ENCODE data around the gene HNRNPDL.
A peak's percentile ranks its signal among the peaks of the same experiment; 100 is the strongest.

HNRNPDL gene

DNA sequence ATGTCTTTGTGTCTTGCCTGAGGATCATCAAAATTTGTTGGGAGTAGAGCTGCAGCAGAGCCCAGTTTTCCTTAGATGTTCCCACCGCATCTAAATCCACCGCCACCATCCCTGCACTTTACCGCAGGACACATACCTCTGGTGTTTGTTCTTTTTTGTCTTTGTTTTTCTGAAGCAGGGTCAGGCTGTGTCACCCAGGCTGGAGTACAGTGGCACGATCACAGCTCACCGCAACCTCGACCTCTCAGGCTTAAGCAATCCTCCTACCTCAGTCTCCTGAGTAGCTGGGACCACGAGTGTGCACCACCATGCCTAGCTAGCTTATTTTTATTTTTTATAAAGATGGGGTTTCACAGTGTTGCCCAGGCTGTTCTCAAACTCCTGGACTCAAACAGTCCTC is 4.7 kb upstream of the HNRNPDL start:
- no peak for DNase-seq (ENCODE audit: low spot score)
- peak overlapping the region; percentile 17; the same call in 1 of the 2 replicates for H3K27ac ChIP-seq
- POLR2A ChIA-PET (ENCODE audit: low non-redundant PET), result no interaction called here
- TF ChIP-seq, protein P1, sequence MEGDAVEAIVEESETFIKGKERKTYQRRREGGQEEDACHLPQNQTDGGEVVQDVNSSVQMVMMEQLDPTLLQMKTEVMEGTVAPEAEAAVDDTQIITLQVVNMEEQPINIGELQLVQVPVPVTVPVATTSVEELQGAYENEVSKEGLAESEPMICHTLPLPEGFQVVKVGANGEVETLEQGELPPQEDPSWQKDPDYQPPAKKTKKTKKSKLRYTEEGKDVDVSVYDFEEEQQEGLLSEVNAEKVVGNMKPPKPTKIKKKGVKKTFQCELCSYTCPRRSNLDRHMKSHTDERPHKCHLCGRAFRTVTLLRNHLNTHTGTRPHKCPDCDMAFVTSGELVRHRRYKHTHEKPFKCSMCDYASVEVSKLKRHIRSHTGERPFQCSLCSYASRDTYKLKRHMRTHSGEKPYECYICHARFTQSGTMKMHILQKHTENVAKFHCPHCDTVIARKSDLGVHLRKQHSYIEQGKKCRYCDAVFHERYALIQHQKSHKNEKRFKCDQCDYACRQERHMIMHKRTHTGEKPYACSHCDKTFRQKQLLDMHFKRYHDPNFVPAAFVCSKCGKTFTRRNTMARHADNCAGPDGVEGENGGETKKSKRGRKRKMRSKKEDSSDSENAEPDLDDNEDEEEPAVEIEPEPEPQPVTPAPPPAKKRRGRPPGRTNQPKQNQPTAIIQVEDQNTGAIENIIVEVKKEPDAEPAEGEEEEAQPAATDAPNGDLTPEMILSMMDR (conservative IDR thresholded peaks at IDR 0.05; ENCODE audit: low read depth), result no peak
- CTCF ChIA-PET, result interaction anchor here (0.7 kb wide), 2 partner anchors 9 to 74 kb away, joined by 3 to 4 read pairs; no protein-coding TSS in a partner anchor

- no peak for DNase-seq (ENCODE audit: low spot score)
- no peak overlapping the region for H3K27ac ChIP-seq
- POLR2A ChIA-PET (ENCODE audit: low non-redundant PET), result no interaction called here
- CTCF ChIA-PET, result interaction anchor here (0.6 kb wide), 1 partner anchor 394 kb away, joined by 3 read pairs; no protein-coding TSS in a partner anchor
- TF ChIP-seq, protein P1 (conservative IDR thresholded peaks at IDR 0.05; ENCODE audit: low read depth), result no peak
These were observed 3.5 kb upstream of the HNRNPDL start for GRCh38 chr4:82433791-82434190.

GRCh38 chr4:82432596-82432995 is 2.3 kb upstream of the HNRNPDL start:
- CTCF ChIA-PET, result no interaction called here
- POLR2A ChIA-PET (ENCODE audit: low non-redundant PET), result no interaction called here
- H3K27ac ChIP-seq, result peak overlapping the region; percentile 37

DNA sequence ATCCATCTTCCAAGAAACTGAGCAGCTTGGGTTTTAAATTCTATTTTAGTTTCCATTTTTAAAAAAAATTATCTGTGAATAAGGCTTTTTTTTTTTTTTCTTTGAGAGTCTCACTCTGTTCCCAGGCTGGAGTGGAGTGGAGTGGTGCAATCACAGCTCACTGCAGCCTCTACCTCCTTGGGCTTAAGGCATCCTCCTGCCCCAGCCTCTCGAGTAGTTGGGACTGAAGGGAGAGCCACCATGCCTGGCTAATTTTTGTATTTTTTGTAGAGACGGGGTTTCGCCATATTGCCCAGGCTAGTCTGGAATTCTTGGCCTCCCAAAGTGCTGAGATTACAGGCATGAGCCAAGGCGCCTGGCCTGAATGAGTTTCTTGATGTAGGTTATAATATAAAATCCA is 1.6 kb upstream of the HNRNPDL start:
- POLR2A ChIA-PET (ENCODE audit: low non-redundant PET), result no interaction called here
- DNase-seq (ENCODE audit: low spot score), result no peak
- peak overlapping the region; percentile 37; the same call in 1 of the 2 replicates for H3K27ac ChIP-seq
- TF ChIP-seq, protein P1 (conservative IDR thresholded peaks at IDR 0.05; ENCODE audit: low read depth), result no peak
- CTCF ChIA-PET, result interaction anchor here (0.5 to 0.6 kb wide), 2 partner anchors 32 to 69 kb away, joined by 3 to 4 read pairs; no protein-coding TSS in a partner anchor

More at GRCh38 chr4:82432596-82432995, 2.3 kb upstream of the HNRNPDL start:
- TF ChIP-seq, protein P1 (conservative IDR thresholded peaks at IDR 0.05; ENCODE audit: low read depth), result no peak
- no peak for DNase-seq (ENCODE audit: low spot score)

DNA sequence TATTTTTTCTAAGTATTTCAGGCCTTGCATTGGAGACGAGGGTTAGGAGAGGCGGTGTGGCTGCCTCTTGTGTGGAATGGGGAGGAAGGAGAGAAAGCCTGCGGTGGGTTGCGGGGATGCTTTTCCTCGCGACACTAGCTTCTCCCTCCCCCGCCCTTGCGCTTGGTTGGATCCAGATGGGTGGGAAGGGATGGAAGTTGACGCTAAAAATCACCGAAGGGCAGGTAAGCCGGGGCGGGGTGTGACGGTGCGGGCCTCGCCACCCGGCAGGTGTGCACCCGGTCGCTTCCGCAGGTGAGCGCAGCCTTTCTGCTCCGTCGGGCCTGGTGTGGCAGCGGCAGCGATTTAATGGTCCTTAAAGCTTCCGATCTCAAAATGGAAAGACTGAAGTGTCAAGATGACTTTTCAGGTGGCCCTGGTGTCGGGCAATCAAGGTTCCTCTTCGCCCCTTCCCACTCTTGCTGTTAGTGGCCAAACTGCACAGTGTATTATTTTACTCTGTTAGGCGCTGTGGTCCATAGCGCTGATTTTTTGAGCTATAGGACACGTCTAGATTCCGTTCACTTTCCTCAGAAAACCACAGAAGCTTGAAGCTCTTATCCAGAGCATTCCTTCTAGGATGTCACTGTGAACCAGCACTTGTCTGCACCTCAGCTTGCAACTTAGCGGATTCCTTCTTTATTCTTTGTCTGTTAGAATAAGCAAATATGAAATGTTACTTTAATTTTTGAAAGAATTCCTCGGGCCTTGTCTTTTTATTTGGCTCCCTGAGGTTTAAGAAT is 893 bp upstream of the HNRNPDL start:
- H3K27ac ChIP-seq, result peak overlapping the region; percentile 95
- CTCF ChIA-PET, result interaction anchor here (0.5 to 0.6 kb wide), 2 partner anchors 33 to 69 kb away, joined by 3 to 4 read pairs; no protein-coding TSS in a partner anchor
- TF ChIP-seq, protein P1 (conservative IDR thresholded peaks at IDR 0.05; ENCODE audit: low read depth), result no peak
- DNase-seq (ENCODE audit: low spot score), result peak; percentile 44
- POLR2A ChIA-PET (ENCODE audit: low non-redundant PET), result no interaction called here

DNA sequence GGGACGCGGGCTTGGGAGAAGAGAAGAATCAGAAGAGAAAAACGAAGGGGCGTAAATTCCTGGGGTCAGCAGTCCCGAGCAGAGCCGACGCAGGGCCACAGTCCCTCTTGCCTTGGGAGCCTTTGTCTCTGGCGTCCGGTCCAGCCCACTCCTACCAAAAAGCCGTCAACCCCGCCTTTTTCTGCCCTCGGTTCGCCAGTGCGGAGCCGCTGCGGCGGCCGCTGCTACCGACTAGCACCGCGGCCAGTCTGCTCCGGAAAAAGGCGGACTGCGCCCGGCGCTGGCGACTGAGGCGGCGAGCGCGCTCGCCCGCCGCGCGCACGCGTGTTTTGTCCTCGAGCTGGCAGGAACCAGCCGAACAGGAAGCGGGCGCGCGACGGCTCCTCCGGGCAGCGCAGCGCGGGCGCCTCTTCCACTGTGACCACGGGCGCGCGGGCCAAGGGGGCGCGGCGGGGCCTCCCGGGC is 502 bp downstream of the HNRNPDL start:
- TF ChIP-seq, protein P1 (conservative IDR thresholded peaks at IDR 0.05; ENCODE audit: low read depth), result peak; percentile 57
- CTCF ChIA-PET, result interaction anchor here (1.1 to 2.2 kb wide), 3 partner anchors 10 to 55 kb away, joined by 3 to 9 read pairs (median 6); partner anchors contain the start of gene HNRNPD
- peak; percentile 33 for DNase-seq (ENCODE audit: low spot score)
- POLR2A ChIA-PET (ENCODE audit: low non-redundant PET), result interaction anchor here (0.6 to 1.5 kb wide), 4 partner anchors 8 to 63 kb away, joined by 3 to 6 read pairs (median 4); partner anchors contain the start of gene HNRNPD
- peak overlapping the region; percentile 95 for H3K27ac ChIP-seq

Measured in RWPE1 (cell line).